HG02970 (cell line): ENCODE data around the gene RPUSD3.
"Not testable (repeated sequence)": the region's sequence is repeated elsewhere in the genome, so short reads cannot be mapped to it uniquely, and the experiment has no call there.

Experiments
- ATAC-seq: cut with Tn5 transposase; IDR thresholded peaks from one replicate; pipeline ENCODE4 v1.9.1; 2021; ENCODE audit warnings: mild to moderate bottlenecking, moderate library complexity, moderate number of reproducible peaks; ENCODE audit not compliant: unreplicated experiment, low FRiP score

RPUSD3 gene

GRCh38 chr3:9866639-9867038 is 22.8 kb upstream of the RPUSD3 start:
- no peak for ATAC-seq

- ATAC-seq: not testable (repeated sequence)
Observed at GRCh38 chr3:9865125-9865637, 21.4 kb upstream of the RPUSD3 start.

GRCh38 chr3:9864200-9864927 is 20.6 kb upstream of the RPUSD3 start:
- ATAC-seq: no peak

- ATAC-seq: no peak
Observed at GRCh38 chr3:9863058-9863772, 19.4 kb upstream of the RPUSD3 start.

GRCh38 chr3:9862391-9863057 is 18.7 kb upstream of the RPUSD3 start:
- no peak for ATAC-seq

- ATAC-seq: no peak
Observed at GRCh38 chr3:9861626-9862130, 17.9 kb upstream of the RPUSD3 start.

- ATAC-seq: no peak
Observed at GRCh38 chr3:9861201-9861600, 17.4 kb upstream of the RPUSD3 start.

GRCh38 chr3:9859530-9860025 is 15.8 kb upstream of the RPUSD3 start:
- ATAC-seq: no peak

GRCh38 chr3:9855594-9855993 is 11.8 kb upstream of the RPUSD3 start:
- no peak for ATAC-seq

GRCh38 chr3:9854291-9854940 is 10.6 kb upstream of the RPUSD3 start:
- not testable (repeated sequence) for ATAC-seq

- ATAC-seq: no peak
Observed at GRCh38 chr3:9852528-9852927, 8.7 kb upstream of the RPUSD3 start.

GRCh38 chr3:9851926-9852325 is 8.1 kb upstream of the RPUSD3 start:
- ATAC-seq: not testable (repeated sequence)

GRCh38 chr3:9851383-9851782 is 7.6 kb upstream of the RPUSD3 start:
- not testable (repeated sequence) for ATAC-seq

- ATAC-seq: not testable (repeated sequence)
Observed at GRCh38 chr3:9848860-9849259, 5.1 kb upstream of the RPUSD3 start.

GRCh38 chr3:9847870-9848269 is 4.1 kb upstream of the RPUSD3 start:
- not testable (repeated sequence) for ATAC-seq

GRCh38 chr3:9846931-9847488 is 3.2 kb upstream of the RPUSD3 start:
- ATAC-seq: no peak

- ATAC-seq: no peak
Observed at GRCh38 chr3:9846231-9846630, 2.4 kb upstream of the RPUSD3 start.

- ATAC-seq: no peak
Observed at GRCh38 chr3:9841015-9841414, 2.8 kb downstream of the RPUSD3 start.

- ATAC-seq: no peak
Observed at GRCh38 chr3:9838856-9839255, 5.0 kb downstream of the RPUSD3 start.
